HL-60 (cell line): ENCODE data around the gene TBCCD1.

Source experiments
- DNase-seq, 2 experiments: peaks; one replicate each; pipeline ENCODE4 v3.0.0-alpha.2; 2010 to 2020; ENCODE audit warnings: low read depth in 1 of 2, low spot score in 1 of 2
- H3K27ac ChIP-seq: fragments of 250-450 bp; sonication (Bioruptor Pico); replicated peaks from 2 replicates; pipeline ENCODE4 v1.5.1; 2020; ENCODE audit warnings: mild to moderate bottlenecking, moderate library complexity
- H3K27me3 ChIP-seq: fragments of 250-450 bp; sonication (Bioruptor Pico); 2 replicates; pipeline ENCODE4 v1.5.1; 2021; ENCODE audit warnings: mild to moderate bottlenecking, moderate library complexity; ENCODE audit not compliant: insufficient read depth, poor library complexity, severe bottlenecking
- H3K4me3 ChIP-seq: replicated peaks from 2 replicates; pipeline ENCODE4 v1.5.1; 2011; ENCODE audit warnings: mild to moderate bottlenecking, control low read depth, low read length; ENCODE audit not compliant: insufficient read depth
- CTCF ChIP-seq: IDR thresholded peaks from one replicate; pipeline ENCODE4 v1.5.1; 2011; ENCODE audit warnings: low read length, control low read depth, inconsistent platforms; ENCODE audit not compliant: insufficient read depth
- GABPA ChIP-seq: IDR thresholded peaks from 2 replicates; pipeline ENCODE4 v1.6.1; 2012; ENCODE audit warnings: low read depth
- POLR2AphosphoS5 ChIP-seq: IDR thresholded peaks from 2 replicates; pipeline ENCODE4 v1.6.1; 2012; ENCODE audit warnings: low read depth
- REST ChIP-seq: IDR thresholded peaks from 2 replicates; pipeline ENCODE4 v1.6.1; 2012; ENCODE audit warnings: low read depth; ENCODE audit not compliant: insufficient replicate concordance
- SPI1 ChIP-seq: IDR thresholded peaks from 2 replicates; pipeline ENCODE4 v1.6.1; 2012; ENCODE audit warnings: low read depth, mild to moderate bottlenecking, borderline replicate concordance

Gene TBCCD1

GRCh38 chr3:186594591-186595113, 27.5 kb upstream of the TBCCD1 start:
- DNase-seq, result peak in 1 of 2 experiments; percentile 64
- H3K27ac ChIP-seq, result no peak overlapping the region
- TF ChIP-seq REST (no peak), POLR2AphosphoS5 (no peak), SPI1 (no peak), GABPA (no peak)

GRCh38 chr3:186593862-186594261, 26.7 kb upstream of the TBCCD1 start:
- H3K4me3 ChIP-seq, result no peak overlapping the region
- no peak for DNase-seq
- TF ChIP-seq POLR2AphosphoS5, result no peak
- no peak for TF ChIP-seq CTCF
- no peak for TF ChIP-seq REST
- TF ChIP-seq SPI1, result no peak
- no peak for TF ChIP-seq GABPA

More at GRCh38 chr3:186594591-186595113, 27.5 kb upstream of the TBCCD1 start:
- Histone ChIP-seq H3K4me3 (no peak overlapping the region), H3K27me3 (no peaks in the 10 kb centered on the region)

GRCh38 chr3:186592682-186593081, 25.5 kb upstream of the TBCCD1 start:
- Histone ChIP-seq H3K27me3 (no peaks in the 10 kb centered on the region), H3K27ac (no peak overlapping the region), H3K4me3 (no peak overlapping the region)
- TF ChIP-seq REST (no peak), GABPA (no peak), SPI1 (no peak), POLR2AphosphoS5 (no peak), CTCF (no peak)
- no peak for DNase-seq

More at GRCh38 chr3:186593862-186594261, 26.7 kb upstream of the TBCCD1 start:
- H3K27me3 ChIP-seq, result no peaks in the 10 kb centered on the region
- H3K27ac ChIP-seq, result no peak overlapping the region
